ENCODE results near the gene DISC1. TPM values are rescaled to one million over a fixed set of nuclear protein-coding genes. Genes with fewer than 3 reads are reported as not detected.

DISC1 gene
- total RNA-seq, 2 donors from 2014 or later = 8.0 to 9.4 TPM

DNA sequence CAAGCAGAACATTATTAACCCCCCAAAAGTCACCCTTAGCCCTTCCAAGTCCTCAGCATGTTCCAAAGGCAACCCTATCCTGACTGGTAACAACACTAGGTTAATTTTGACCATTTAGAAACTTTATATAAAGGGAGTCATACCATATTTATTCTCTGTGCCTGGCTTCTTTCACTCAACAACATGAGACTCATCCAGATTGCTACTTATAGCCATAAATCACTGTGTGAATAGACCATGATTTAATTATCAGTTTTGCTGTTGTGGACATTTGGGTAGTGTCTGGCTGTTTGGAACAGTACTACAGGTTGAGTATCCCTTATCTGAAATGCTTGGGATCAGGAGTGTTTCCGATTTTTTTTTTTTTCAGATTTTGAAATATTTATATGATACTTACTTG is 252.1 kb downstream of the DISC1 start:
- TF ChIP-seq, protein P1, sequence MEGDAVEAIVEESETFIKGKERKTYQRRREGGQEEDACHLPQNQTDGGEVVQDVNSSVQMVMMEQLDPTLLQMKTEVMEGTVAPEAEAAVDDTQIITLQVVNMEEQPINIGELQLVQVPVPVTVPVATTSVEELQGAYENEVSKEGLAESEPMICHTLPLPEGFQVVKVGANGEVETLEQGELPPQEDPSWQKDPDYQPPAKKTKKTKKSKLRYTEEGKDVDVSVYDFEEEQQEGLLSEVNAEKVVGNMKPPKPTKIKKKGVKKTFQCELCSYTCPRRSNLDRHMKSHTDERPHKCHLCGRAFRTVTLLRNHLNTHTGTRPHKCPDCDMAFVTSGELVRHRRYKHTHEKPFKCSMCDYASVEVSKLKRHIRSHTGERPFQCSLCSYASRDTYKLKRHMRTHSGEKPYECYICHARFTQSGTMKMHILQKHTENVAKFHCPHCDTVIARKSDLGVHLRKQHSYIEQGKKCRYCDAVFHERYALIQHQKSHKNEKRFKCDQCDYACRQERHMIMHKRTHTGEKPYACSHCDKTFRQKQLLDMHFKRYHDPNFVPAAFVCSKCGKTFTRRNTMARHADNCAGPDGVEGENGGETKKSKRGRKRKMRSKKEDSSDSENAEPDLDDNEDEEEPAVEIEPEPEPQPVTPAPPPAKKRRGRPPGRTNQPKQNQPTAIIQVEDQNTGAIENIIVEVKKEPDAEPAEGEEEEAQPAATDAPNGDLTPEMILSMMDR (conservative IDR thresholded peaks at IDR 0.05) = no peak
- Histone ChIP-seq H3K9ac (ENCODE audit: extremely low read depth, low read length, poor library complexity, severe bottlenecking) (no peak overlapping the region), H3K4me3 (ENCODE audit: low read length) (no peak overlapping the region), H3K27ac (ENCODE audit: low read depth, low read length) (no peak overlapping the region), H3K27me3 (ENCODE audit: control insufficient read depth, insufficient read depth, low read length, poor library complexity, severe bottlenecking) (no peaks in the 10 kb centered on the region), H3K4me1 (ENCODE audit: control insufficient read depth, insufficient read depth, low read length) (no peaks in the 10 kb centered on the region), H3K9me3 (ENCODE audit: control insufficient read depth, low read length) (no peaks in the 10 kb centered on the region), H3K36me3 (ENCODE audit: control insufficient read depth, insufficient read depth, low read length) (no peaks in the 10 kb centered on the region)
- H3K27ac Mint-ChIP-seq = no peak overlapping the region
- peaks cover 2% of the 10 kb centered on the region for H3K4me1 Mint-ChIP-seq
- DNase-seq = no peak
- peaks cover 9% of the 10 kb centered on the region for H3K36me3 Mint-ChIP-seq (ENCODE audit: low read depth)
- H3K9me3 Mint-ChIP-seq = peaks cover 4% of the 10 kb centered on the region
- no peak overlapping the region for H3K4me3 Mint-ChIP-seq
- no peaks in the 10 kb centered on the region for H3K27me3 Mint-ChIP-seq (ENCODE audit: insufficient read depth)
- WGBS, 2 experiments (ENCODE audit: insufficient coverage in 1 of 2, insufficient read length in 1 of 2) = 86% methylated on average over 1 of the region's 1 CpG; no CpG with 5 or more reads in 1 of the 2 experiments

DNA sequence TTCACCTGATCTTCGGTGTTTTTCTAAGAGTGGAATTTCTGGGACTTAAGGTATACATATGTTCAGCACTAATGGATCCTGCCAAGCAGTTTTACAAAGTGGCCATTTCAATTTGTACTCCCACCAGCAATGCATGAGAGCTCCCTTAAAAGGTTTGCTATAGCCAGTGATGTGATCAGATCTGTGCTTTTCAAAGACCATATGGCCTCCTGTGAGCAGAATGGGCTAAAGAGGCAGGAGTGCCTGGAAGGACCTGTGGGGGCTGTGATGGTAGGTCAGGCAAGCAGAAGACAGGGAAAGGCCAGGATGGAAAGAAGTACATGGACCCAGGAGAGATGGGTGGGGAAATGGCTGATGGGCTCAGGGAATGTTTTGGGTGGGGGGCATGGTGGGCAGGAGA is 252.7 kb downstream of the DISC1 start:
- H3K36me3 Mint-ChIP-seq (ENCODE audit: low read depth) = peaks cover 9% of the 10 kb centered on the region
- no peak overlapping the region for H3K4me3 Mint-ChIP-seq
- Histone ChIP-seq H3K4me3 (ENCODE audit: low read length) (no peak overlapping the region), H3K9me3 (ENCODE audit: control insufficient read depth, low read length) (no peaks in the 10 kb centered on the region), H3K9ac (ENCODE audit: extremely low read depth, low read length, poor library complexity, severe bottlenecking) (no peak overlapping the region), H3K27ac (ENCODE audit: low read depth, low read length) (no peak overlapping the region), H3K4me1 (ENCODE audit: control insufficient read depth, insufficient read depth, low read length) (no peaks in the 10 kb centered on the region), H3K27me3 (ENCODE audit: control insufficient read depth, insufficient read depth, low read length, poor library complexity, severe bottlenecking) (no peaks in the 10 kb centered on the region), H3K36me3 (ENCODE audit: control insufficient read depth, insufficient read depth, low read length) (no peaks in the 10 kb centered on the region)
- TF ChIP-seq, protein P1 (conservative IDR thresholded peaks at IDR 0.05) = no peak
- no peaks in the 10 kb centered on the region for H3K27me3 Mint-ChIP-seq (ENCODE audit: insufficient read depth)
- no peak for DNase-seq
- WGBS, 2 experiments (ENCODE audit: insufficient coverage in 1 of 2, insufficient read length in 1 of 2) = 83 to 93% methylated on average over 1 of the region's 1 CpG
- peaks cover 2% of the 10 kb centered on the region for H3K4me1 Mint-ChIP-seq
- peaks cover 4% of the 10 kb centered on the region for H3K9me3 Mint-ChIP-seq
- H3K27ac Mint-ChIP-seq = no peak overlapping the region

DNA sequence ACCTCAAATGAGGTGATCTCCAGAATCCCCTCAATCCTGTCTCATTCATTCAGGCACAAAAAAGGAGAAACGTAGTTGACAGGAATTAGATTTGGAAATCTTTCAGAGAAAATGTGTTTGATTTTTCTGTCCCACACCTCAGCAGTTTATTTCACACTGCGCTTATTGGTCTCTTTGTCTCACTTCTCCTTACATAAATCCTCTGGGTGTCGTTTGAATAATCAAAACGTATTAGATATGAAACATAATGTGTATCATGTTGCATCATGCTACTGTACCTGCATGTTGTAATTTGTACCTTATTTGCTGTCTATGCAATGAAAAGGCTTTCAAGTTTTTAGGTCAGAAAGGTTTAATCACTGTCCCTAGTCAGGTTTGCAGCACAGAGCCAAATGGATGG is 255.7 kb downstream of the DISC1 start:
- H3K36me3 Mint-ChIP-seq (ENCODE audit: low read depth) = no peaks in the 10 kb centered on the region
- H3K27me3 Mint-ChIP-seq (ENCODE audit: insufficient read depth) = no peaks in the 10 kb centered on the region
- peaks cover 5% of the 10 kb centered on the region for H3K4me1 Mint-ChIP-seq

More for the DNA sequence above, 255.7 kb downstream of the DISC1 start:
- Mint-ChIP-seq H3K9me3 (no peaks in the 10 kb centered on the region), H3K27ac (no peak overlapping the region), H3K4me3 (no peak overlapping the region)
- H3K4me1 ChIP-seq (ENCODE audit: control insufficient read depth, insufficient read depth, low read length) = peaks cover 5% of the 10 kb centered on the region
- TF ChIP-seq, protein P1 (conservative IDR thresholded peaks at IDR 0.05) = no peak
- no peak overlapping the region for H3K27ac ChIP-seq (ENCODE audit: low read depth, low read length)
- WGBS, 2 experiments (ENCODE audit: insufficient coverage in 1 of 2, insufficient read length in 1 of 2) = 94 to 96% methylated on average over 3 to 4 of the region's 4 CpGs
- H3K36me3 ChIP-seq (ENCODE audit: control insufficient read depth, insufficient read depth, low read length) = no peaks in the 10 kb centered on the region
- H3K9me3 ChIP-seq (ENCODE audit: control insufficient read depth, low read length) = no peaks in the 10 kb centered on the region
- no peak overlapping the region for H3K4me3 ChIP-seq (ENCODE audit: low read length)
- no peak for DNase-seq
- no peak overlapping the region for H3K9ac ChIP-seq (ENCODE audit: extremely low read depth, low read length, poor library complexity, severe bottlenecking)
- H3K27me3 ChIP-seq (ENCODE audit: control insufficient read depth, insufficient read depth, low read length, poor library complexity, severe bottlenecking) = no peaks in the 10 kb centered on the region
